HEK293 (cell line): Measurements from ENCODE around the gene RHOD.

Experiments used
- CTCF ChIA-PET: fragments of 350-600 bp; formaldehyde crosslinking; extraction: SDS; loops from one replicate; lab custom pipeline; 2021; ENCODE audit warnings: antibody characterized with exemption; lab: Yijun Ruan, JAX
- POLR2A ChIA-PET: fragments of 300-600 bp; formaldehyde crosslinking; extraction: SDS; loops from one replicate; lab custom pipeline; 2020; ENCODE audit warnings: antibody characterized with exemption, inconsistent platforms; lab: Yijun Ruan, JAX
- H3K27ac ChIP-seq: fragments of 200-500 bp; sonication (Bioruptor generic); 2 replicates; pipeline ENCODE4 v1.5.1; 2014; ENCODE audit warnings: low read depth, low read length, control low read depth, inconsistent platforms; ENCODE audit errors: extremely low read depth
- H3K36me3 ChIP-seq, 2 experiments: fragments of 200-500 bp in 1 of 2; sonication (Bioruptor generic) in 1 of 2; 1 replicate in 1 of 2; 2 replicates in 1 of 2; pipeline ENCODE4 v1.5.1; 2014 to 2017; ENCODE audit warnings: inconsistent platforms in 2 of 2, low read length in 2 of 2; ENCODE audit not compliant: control insufficient read depth in 2 of 2, insufficient read depth in 1 of 2
- H3K4me1 ChIP-seq: fragments of 200-500 bp; sonication (Bioruptor generic); 2 replicates; pipeline ENCODE4 v1.5.1; 2014; ENCODE audit warnings: mild to moderate bottlenecking, low read length, inconsistent platforms; ENCODE audit not compliant: control insufficient read depth, insufficient read depth
- H3K4me3 ChIP-seq: 2 replicates; pipeline ENCODE4 v1.5.1; 2011; ENCODE audit warnings: low read depth, mild to moderate bottlenecking, control low read depth, low read length, moderate library complexity
- H3K9me3 ChIP-seq: fragments of 200-500 bp; sonication (Bioruptor generic); 2 replicates; pipeline ENCODE4 v1.5.1; 2014; ENCODE audit warnings: low read depth, low read length, inconsistent platforms; ENCODE audit not compliant: control insufficient read depth, insufficient read depth
- BCL11B ChIP-seq: fragments of 450-650 bp; formaldehyde crosslinking; IDR thresholded peaks from 2 replicates; pipeline ENCODE4 v1.5.1; 2016; ENCODE audit warnings: low read depth, missing biosample characterization, missing genetic modification characterization
- CTCF ChIP-seq: fragments of 450-650 bp; formaldehyde crosslinking; IDR thresholded peaks from 2 replicates; pipeline ENCODE4 v1.5.1; 2016; ENCODE audit warnings: missing biosample characterization, missing genetic modification characterization
- EGR2 ChIP-seq: fragments of 450-650 bp; formaldehyde crosslinking; IDR thresholded peaks from 2 replicates; pipeline ENCODE4 v1.5.1; 2016; ENCODE audit warnings: low read depth, missing biosample characterization, missing genetic modification characterization
- GLI4 ChIP-seq: fragments of 450-650 bp; formaldehyde crosslinking; IDR thresholded peaks from 2 replicates; pipeline ENCODE4 v1.5.1; 2016; ENCODE audit warnings: missing biosample characterization, missing genetic modification characterization
- MZF1 ChIP-seq: fragments of 450-650 bp; formaldehyde crosslinking; IDR thresholded peaks from 2 replicates; pipeline ENCODE4 v1.5.1; 2017; ENCODE audit warnings: missing biosample characterization, missing genetic modification characterization, borderline replicate concordance
- PRDM10 ChIP-seq: fragments of 450-650 bp; formaldehyde crosslinking; IDR thresholded peaks from 2 replicates; pipeline ENCODE4 v1.5.1; 2016; ENCODE audit warnings: missing biosample characterization, missing genetic modification characterization
- SCRT1 ChIP-seq: fragments of 450-650 bp; formaldehyde crosslinking; IDR thresholded peaks from 2 replicates; pipeline ENCODE4 v1.5.1; 2016; ENCODE audit warnings: missing biosample characterization, missing genetic modification characterization, borderline replicate concordance
- SCRT2 ChIP-seq: fragments of 450-650 bp; formaldehyde crosslinking; IDR thresholded peaks from 2 replicates; pipeline ENCODE4 v1.5.1; 2016; ENCODE audit warnings: missing biosample characterization, missing genetic modification characterization
- SETDB1 ChIP-seq: IDR thresholded peaks from one replicate; pipeline ENCODE4 v1.6.1; 2017; ENCODE audit warnings: mild to moderate bottlenecking, low read length, moderate library complexity, mixed read lengths; ENCODE audit not compliant: insufficient read length
- TSHZ1 ChIP-seq: fragments of 450-650 bp; formaldehyde crosslinking; IDR thresholded peaks from 2 replicates; pipeline ENCODE4 v1.5.1; 2016; ENCODE audit warnings: missing biosample characterization, missing genetic modification characterization, borderline replicate concordance
- ZBTB44 ChIP-seq: fragments of 450-650 bp; IDR thresholded peaks from 2 replicates; pipeline ENCODE4 v1.5.1; 2018; ENCODE audit warnings: missing biosample characterization, mild to moderate bottlenecking, missing genetic modification characterization
- ZNF132 ChIP-seq: fragments of 450-650 bp; formaldehyde crosslinking; IDR thresholded peaks from 2 replicates; pipeline ENCODE4 v1.5.1; 2017; ENCODE audit warnings: missing biosample characterization, missing genetic modification characterization, borderline replicate concordance
- ZNF311 ChIP-seq: fragments of 450-650 bp; formaldehyde crosslinking; IDR thresholded peaks from 2 replicates; pipeline ENCODE4 v1.5.1; 2017; ENCODE audit warnings: missing biosample characterization, missing genetic modification characterization, borderline replicate concordance
- ZNF341 ChIP-seq: fragments of 450-650 bp; formaldehyde crosslinking; IDR thresholded peaks from 2 replicates; pipeline ENCODE4; 2016; ENCODE audit warnings: low read depth, missing biosample characterization, missing genetic modification characterization
- ZNF488 ChIP-seq: fragments of 450-650 bp; formaldehyde crosslinking; IDR thresholded peaks from 2 replicates; pipeline ENCODE4 v1.5.1; 2016; ENCODE audit warnings: missing biosample characterization, missing genetic modification characterization
- ZNF513 ChIP-seq: fragments of 450-650 bp; IDR thresholded peaks from 2 replicates; pipeline ENCODE4 v1.5.1; 2018; ENCODE audit warnings: missing biosample characterization, missing genetic modification characterization
- ZNF580 ChIP-seq: fragments of 450-650 bp; formaldehyde crosslinking; IDR thresholded peaks from 2 replicates; pipeline ENCODE4 v1.5.1; 2016; ENCODE audit warnings: missing biosample characterization, missing genetic modification characterization
- ZNF768 ChIP-seq: fragments of 450-650 bp; formaldehyde crosslinking; IDR thresholded peaks from 2 replicates; pipeline ENCODE4 v1.5.1; 2018; ENCODE audit warnings: missing biosample characterization, mild to moderate bottlenecking, missing genetic modification characterization

Gene RHOD

GRCh38 chr11:67025750-67026149 lies 30.9 kb upstream of the RHOD start:
- TF ChIP-seq SCRT2 (peak; percentile 72), ZNF768 (peak; percentile 54; the same call in 1 of the 2 replicates), ZBTB44 (tag by site-specific recombination) (no peak), SCRT1 (tag by site-specific recombination) (0 out of 2 replicates have a peak, but pooled peaks have one; percentile 50)
- ChIA-PET CTCF (interaction anchor here (0.6 to 2.8 kb wide), 6 partner anchors 15 to 1133 kb away, joined by 3 to 10 read pairs (median 4); no protein-coding TSS in a partner anchor), POLR2A (no interaction called here)
- Histone ChIP-seq H3K9me3 (no peaks in the 10 kb centered on the region), H3K4me3 (no peak overlapping the region), H3K27ac (no peak overlapping the region), H3K36me3 (no peaks in the 10 kb centered on the region), H3K4me1 (peaks cover 5% of the 10 kb centered on the region)

- Histone ChIP-seq H3K27ac (no peak overlapping the region), H3K4me1 (peaks cover 5% of the 10 kb centered on the region)
- no peak for TF ChIP-seq TSHZ1
- TF ChIP-seq SETDB1 = no peak
- TF ChIP-seq ZNF580 (tag by site-specific recombination) = no peak
- TF ChIP-seq ZNF132 (tag by site-specific recombination) = no peak
- no peak for TF ChIP-seq ZNF311 (tag by site-specific recombination)
- no peak for TF ChIP-seq MZF1
- no peak for TF ChIP-seq ZNF341 (tag by site-specific recombination)
- no peak for TF ChIP-seq ZNF513 (tag by site-specific recombination)
- no peak for TF ChIP-seq ZNF488 (tag by site-specific recombination)
- TF ChIP-seq GLI4 = no peak
- no peak for TF ChIP-seq BCL11B
- no peak for TF ChIP-seq PRDM10 (tag by site-specific recombination)
- TF ChIP-seq CTCF (tag by site-specific recombination) = no peak
- no peak for TF ChIP-seq EGR2 (tag by site-specific recombination)
- TF ChIP-seq, all 188 proteins: peak for 0
- Histone ChIP-seq H3K36me3 (no peaks in the 10 kb centered on the region), H3K4me3 (no peak overlapping the region), H3K9me3 (no peaks in the 10 kb centered on the region)
- ChIA-PET POLR2A (no interaction called here), CTCF (interaction anchor here (1.0 to 2.8 kb wide), 6 partner anchors 17 to 146 kb away, joined by 3 to 10 read pairs (median 3); no protein-coding TSS in a partner anchor)
Measured at GRCh38 chr11:67026941-67027340, 29.7 kb upstream of the RHOD start.
